ENCODE results near the gene ARFRP1. TPM values are rescaled to one million over a fixed set of nuclear protein-coding genes. Genes with fewer than 3 reads are reported as not detected.

ARFRP1 gene
- total and polyA plus RNA-seq, 2 of the 13 experiments (the other 11 are each of a cell fraction or from before 2014, with no cell fraction given): 32.0 to 51.1 TPM

- TF ChIP-seq PPARG (CRISPR knock-in tag; conservative IDR thresholded peaks at IDR 0.05): no peak
Observed at GRCh38 chr20:63753381-63753780, 45.6 kb upstream of the ARFRP1 start (continued).

DNA sequence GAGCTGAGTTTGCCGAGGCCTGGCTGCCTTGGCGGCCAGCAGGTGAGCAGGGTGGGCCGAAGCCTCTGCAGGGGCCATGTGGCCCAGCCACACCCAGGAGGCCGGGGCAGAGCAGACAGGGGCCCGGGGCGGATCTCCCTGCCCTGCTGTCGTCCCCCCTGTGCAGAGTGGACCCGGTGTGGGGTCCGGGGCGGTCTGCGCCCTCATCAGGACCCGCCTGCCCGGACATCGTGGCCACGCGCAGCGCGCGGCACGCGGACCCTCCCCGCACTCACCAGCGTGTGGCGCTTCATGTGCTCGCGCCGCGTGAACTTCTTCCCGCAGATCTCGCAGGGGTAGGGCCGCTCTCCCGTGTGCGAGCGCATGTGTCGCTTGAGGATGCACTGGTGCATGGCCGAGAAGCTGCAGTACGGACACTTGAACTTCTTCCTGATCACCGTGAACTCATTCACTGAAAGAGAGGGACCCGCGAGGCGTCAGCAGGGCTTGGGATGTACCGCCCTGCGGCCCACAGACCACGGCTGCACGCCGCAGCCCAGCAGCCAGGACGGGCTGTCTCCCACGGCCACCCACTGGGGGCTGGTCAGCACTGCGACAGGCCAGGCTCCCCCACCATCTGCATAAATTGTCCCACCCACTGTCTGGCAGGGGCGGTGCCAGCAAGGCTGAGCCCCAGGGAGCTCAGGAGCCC lies 44.8 kb upstream of the ARFRP1 start:
- Histone ChIP-seq H3K9ac (ENCODE audit: insufficient read depth, low read depth, low read length) (no peak overlapping the region), H3K79me2 (ENCODE audit: insufficient read depth, low read length) (no peaks in the 10 kb centered on the region), H3K9me3 (ENCODE audit: low read length) (no peaks in the 10 kb centered on the region), H3K27ac (ENCODE audit: extremely low read length, insufficient read depth, low read length) (no peak overlapping the region), H4K20me1 (ENCODE audit: insufficient read depth, low read length) (no peaks in the 10 kb centered on the region), H2AFZ (ENCODE audit: low read length) (no peak overlapping the region), H3K27me3 (ENCODE audit: control insufficient read depth in 1 of 2, insufficient read depth in 2 of 2, low read length in 2 of 2) (peaks cover 0 to 3% of the 10 kb centered on the region in 2 experiments; a peak in 1 of 5 replicates), H3K4me2 (ENCODE audit: low read depth, low read length) (no peak overlapping the region), H3K36me3 (replicated peaks in 1 of 2; ENCODE audit: control insufficient read depth in 1 of 2, insufficient read depth in 2 of 2, low read length in 2 of 2) (no peaks in the 10 kb centered on the region), H3K4me3 (replicated peaks in 1 of 3; ENCODE audit: insufficient read depth in 1 of 3, low read depth in 2 of 3, low read length in 3 of 3) (no peak overlapping the region), H3K4me1 (ENCODE audit: insufficient read depth, low read length) (peaks cover 50% of the 10 kb centered on the region)
- ChIA-PET POLR2A (interaction anchor here (1.0 kb wide), 1 partner anchor 12 kb away, joined by 3 read pairs; no protein-coding TSS in a partner anchor), CTCF (ENCODE audit: low intra/inter-chr PET ratio, low total read pairs) (no interaction called here)
- ATAC-seq: peak; percentile 12
- FAIRE-seq: no peak
- in situ Hi-C loops (cut with HindIII; ENCODE audit: extremely low pct_ligation_motif_present, low pct_unique_long_range_greater_than_20kb) (no loop called here), intact Hi-C loops (cut with micrococcal nuclease; ENCODE audit: unreplicated experiment) (no loop called here)
- whole genome bisulfite sequencing (ENCODE audit: low lambda C conversion rate): 82% methylated on average over 48 of the region's 50 CpGs
- DNase-seq (ENCODE audit: low spot score): no peak
- BruUV-seq (replicated peaks): no TSS peak
- TF ChIP-seq CBX5 (CRISPR knock-in tag; IDR thresholded peaks at IDR 0.05; ENCODE audit: borderline replicate concordance): no peak
- no peak for TF ChIP-seq POLR2G (IDR thresholded peaks at IDR 0.05; ENCODE audit: low read depth, low read length)
- no peak for TF ChIP-seq ZNF546 (CRISPR knock-in tag; conservative IDR thresholded peaks at IDR 0.05)
- no peak for TF ChIP-seq ZNF773 (CRISPR knock-in tag; IDR thresholded peaks at IDR 0.05; ENCODE audit: borderline replicate concordance)
- TF ChIP-seq, protein P1, sequence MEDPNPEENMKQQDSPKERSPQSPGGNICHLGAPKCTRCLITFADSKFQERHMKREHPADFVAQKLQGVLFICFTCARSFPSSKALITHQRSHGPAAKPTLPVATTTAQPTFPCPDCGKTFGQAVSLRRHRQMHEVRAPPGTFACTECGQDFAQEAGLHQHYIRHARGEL (CRISPR knock-in tag; IDR thresholded peaks at IDR 0.05): no peak
- TF ChIP-seq, protein P2, sequence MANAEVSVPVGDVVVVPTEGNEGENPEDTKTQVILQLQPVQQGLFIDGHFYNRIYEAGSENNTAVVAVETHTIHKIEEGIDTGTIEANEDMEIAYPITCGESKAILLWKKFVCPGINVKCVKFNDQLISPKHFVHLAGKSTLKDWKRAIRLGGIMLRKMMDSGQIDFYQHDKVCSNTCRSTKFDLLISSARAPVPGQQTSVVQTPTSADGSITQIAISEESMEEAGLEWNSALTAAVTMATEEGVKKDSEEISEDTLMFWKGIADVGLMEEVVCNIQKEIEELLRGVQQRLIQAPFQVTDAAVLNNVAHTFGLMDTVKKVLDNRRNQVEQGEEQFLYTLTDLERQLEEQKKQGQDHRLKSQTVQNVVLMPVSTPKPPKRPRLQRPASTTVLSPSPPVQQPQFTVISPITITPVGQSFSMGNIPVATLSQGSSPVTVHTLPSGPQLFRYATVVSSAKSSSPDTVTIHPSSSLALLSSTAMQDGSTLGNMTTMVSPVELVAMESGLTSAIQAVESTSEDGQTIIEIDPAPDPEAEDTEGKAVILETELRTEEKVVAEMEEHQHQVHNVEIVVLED (CRISPR knock-in tag; IDR thresholded peaks at IDR 0.05; ENCODE audit: borderline replicate concordance): no peak
- TF ChIP-seq, protein P3, sequence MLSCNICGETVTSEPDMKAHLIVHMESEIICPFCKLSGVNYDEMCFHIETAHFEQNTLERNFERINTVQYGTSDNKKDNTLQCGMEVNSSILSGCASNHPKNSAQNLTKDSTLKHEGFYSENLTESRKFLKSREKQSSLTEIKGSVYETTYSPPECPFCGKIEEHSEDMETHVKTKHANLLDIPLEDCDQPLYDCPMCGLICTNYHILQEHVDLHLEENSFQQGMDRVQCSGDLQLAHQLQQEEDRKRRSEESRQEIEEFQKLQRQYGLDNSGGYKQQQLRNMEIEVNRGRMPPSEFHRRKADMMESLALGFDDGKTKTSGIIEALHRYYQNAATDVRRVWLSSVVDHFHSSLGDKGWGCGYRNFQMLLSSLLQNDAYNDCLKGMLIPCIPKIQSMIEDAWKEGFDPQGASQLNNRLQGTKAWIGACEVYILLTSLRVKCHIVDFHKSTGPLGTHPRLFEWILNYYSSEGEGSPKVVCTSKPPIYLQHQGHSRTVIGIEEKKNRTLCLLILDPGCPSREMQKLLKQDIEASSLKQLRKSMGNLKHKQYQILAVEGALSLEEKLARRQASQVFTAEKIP (CRISPR knock-in tag; IDR thresholded peaks at IDR 0.05; ENCODE audit: borderline replicate concordance): no peak
- TF ChIP-seq ZNF496 (CRISPR knock-in tag; IDR thresholded peaks at IDR 0.05; ENCODE audit: insufficient replicate concordance): no peak
- TF ChIP-seq MED1 (CRISPR knock-in tag; IDR thresholded peaks at IDR 0.05): no peak
- TF ChIP-seq REST (IDR thresholded peaks at IDR 0.05; ENCODE audit: borderline replicate concordance in 1 of 2, low read depth in 1 of 2, low read length in 2 of 2): no peak
- TF ChIP-seq ETS1 (CRISPR knock-in tag; IDR thresholded peaks at IDR 0.05): no peak
- TF ChIP-seq ZBTB38 (CRISPR knock-in tag; IDR thresholded peaks at IDR 0.05): peak; percentile 94
